GM19238 (cell line): ENCODE results near the gene HPSE2.

Experiments
- DNase-seq: peaks from one replicate; pipeline ENCODE4 v3.0.0; 2011; ENCODE audit warnings: low spot score; ENCODE audit not compliant: insufficient read length

The HPSE2 gene

GRCh38 chr10:98417481-98417959 lies 818.1 kb downstream of the HPSE2 start:
- DNase-seq, result no peak

GRCh38 chr10:98416606-98417388 lies 818.9 kb downstream of the HPSE2 start:
- DNase-seq, result no peak

DNA sequence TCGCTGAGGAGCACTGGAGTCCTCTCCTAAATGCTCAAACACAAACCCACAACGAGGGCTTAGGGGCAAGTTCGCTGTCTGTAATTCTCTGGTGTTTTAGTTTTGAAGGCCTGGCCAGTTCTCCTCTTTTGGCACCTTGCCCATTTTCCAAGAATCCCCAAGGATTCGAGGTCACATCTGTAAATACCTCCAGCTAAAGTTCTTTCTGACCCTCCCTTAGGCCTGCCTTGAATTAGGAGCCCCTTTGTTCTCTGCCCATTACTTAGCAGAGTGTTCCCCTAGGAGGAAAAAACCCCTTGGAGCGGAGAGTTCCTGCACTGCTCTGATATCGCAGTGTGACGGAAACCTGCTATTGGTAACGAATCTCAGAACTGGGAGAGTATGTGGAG lies 819.9 kb downstream of the HPSE2 start:
- DNase-seq, result no peak

DNA sequence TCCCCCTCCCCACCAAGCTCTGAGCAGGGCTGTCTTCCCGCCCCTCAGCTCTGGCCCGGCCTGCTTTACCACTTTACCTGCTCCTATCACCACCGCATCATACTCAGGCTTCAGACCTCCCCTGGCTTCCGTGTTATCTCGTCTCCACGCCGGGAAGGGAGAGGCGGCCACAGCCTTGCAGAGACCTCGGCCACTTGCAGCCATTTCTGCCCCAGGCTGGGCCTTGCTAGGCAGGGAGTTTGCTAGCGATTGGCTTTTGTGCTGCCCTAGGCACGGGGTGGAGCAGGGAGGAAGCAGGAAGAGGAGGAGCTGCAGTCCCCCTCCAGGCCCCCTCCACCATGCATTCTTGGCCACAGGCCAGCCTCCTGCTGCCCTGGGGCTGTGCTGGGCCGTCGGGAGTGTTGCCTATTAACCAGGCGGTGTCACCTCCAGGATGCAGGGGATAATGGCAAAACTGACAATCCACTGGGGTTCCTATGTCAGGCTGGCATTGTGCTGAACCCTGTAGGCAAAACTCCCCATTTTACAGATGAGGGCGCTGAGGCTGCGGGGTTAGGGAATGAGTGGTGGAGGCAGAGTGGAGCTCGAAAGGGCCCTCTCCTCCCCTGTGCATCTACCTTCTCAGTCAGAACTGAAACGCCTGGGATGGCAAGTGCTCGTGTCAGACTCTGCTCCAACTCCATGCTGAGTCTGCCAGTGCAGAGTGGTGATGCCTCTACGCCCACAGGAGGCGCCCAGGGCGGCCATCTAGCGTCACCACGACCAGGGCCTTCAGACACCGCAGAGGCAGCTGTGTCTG lies 820.5 kb downstream of the HPSE2 start, which contains the start of gene PYROXD2:
Gene PYROXD2 (minus strand): TSS at position 251 of the 799 bp plus-strand sequence. CDS start 47 bp downstream, at position 204.
- DNase-seq, result peak; percentile 45

DNA sequence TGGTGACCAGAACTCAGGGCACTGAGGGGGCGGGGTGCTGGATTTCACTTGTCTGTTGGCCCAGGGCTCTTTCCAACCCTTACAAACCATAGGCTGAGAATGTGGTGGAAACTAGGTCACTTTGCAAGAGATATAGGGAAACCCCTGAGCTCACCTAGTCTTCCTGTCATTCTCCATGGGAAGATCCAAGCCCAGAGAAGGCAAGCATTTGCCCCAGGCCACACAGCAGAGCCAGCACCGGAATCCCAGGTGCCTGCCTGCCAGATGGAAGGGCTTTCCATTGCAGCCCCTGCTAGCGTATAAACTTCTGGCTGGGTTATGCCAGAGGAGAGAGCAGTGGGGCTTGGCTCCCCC lies 821.1 kb downstream of the HPSE2 start:
- no peak for DNase-seq

- no peak for DNase-seq
Observed at GRCh38 chr10:98411768-98412167, 823.9 kb downstream of the HPSE2 start.

DNA sequence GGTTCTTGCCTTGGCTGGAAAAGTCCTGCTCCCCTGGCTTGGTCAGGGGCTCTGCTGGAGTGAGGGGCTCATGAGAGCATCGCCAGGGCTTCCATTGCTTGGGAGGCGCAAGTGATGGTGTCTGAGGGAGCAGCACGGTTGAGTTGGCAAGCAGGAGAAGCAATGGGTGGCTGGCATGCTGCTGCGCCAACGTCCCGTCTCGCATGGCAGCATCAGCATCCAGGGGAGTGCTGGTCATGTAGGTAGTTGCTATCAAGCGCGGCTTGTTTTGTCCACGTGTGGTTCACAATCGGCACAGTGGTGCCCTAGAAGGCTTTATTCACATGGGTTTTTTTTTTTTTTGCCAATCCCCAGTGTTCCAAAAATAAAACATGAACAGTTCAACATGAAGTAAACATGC lies 824.5 kb downstream of the HPSE2 start:
- no peak for DNase-seq

- DNase-seq, result no peak
Observed at GRCh38 chr10:98410759-98411158, 824.9 kb downstream of the HPSE2 start.

DNA sequence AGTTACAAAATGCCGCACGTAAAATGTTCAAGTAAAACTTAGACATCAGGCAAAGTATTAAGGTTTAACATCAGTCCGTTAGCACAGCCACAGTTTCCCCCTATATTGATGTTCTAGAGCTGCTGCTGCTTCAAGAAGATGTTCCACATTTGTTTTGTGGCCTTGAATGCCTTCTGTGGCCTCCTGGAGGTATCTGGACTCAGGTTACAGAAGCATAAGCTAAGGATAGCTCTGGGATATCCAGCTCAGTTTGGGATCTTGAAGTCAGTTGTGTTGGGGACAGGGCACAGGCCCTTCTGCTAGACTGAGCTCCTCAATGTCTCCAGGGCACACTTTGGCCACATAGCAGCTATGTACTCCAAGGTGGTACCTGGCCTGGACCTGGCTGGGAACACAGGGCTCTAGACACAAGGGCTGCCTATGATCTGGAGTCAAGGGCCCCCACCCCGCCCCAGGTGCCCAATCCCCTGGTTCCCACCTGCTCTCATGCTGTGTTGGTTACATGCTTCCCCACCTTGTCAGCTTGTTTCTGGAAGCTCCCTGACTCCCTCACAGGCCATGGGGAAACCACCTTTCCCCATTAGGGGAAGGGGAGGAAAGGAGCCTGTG lies 825.4 kb downstream of the HPSE2 start:
- DNase-seq, result no peak

- no peak for DNase-seq
Observed at GRCh38 chr10:98408799-98409198, 826.9 kb downstream of the HPSE2 start.

DNA sequence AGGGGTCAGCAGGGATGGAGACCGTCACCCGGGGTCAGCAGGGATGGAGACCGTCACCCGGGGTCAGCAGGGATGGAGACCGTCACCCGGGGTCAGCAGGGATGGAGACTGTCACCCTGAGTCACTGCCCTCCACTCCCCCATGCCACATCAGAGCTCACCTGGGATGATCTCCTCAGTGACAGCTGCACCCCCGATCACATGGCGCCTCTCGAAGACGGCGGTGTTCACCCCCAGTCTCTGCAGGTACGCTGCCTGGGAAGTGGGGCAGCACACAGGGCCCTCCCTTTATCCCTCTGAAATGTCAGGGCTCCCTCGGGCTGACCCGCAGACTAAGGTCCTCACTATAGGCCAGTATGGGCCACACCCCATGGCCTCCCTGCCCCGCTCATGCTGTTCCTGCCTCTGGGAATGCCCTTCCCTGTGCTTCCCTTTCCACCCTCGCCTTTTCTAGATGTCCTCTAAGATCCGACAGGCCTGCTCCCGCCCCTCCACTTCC lies 827.9 kb downstream of the HPSE2 start:
- no peak for DNase-seq
